B cell (primary cell): ENCODE measurements around the gene GSTT4. TPM values are rescaled to one million over a fixed set of nuclear protein-coding genes. Genes with fewer than 3 reads are reported as not detected.

Experiments
- ATAC-seq: fragments of 200-7000 bp; cut with Tn5 transposase; one replicate; pipeline ENCODE4 v1.10.0; 2021; ENCODE audit warnings: low read depth, mild to moderate bottlenecking, moderate number of reproducible peaks, moderate library complexity
- CTCF ChIA-PET: fragments of 350-600 bp; sonication (Branson Sonifier 250); formaldehyde crosslinking; loops from one replicate; lab custom pipeline; 2021; ENCODE audit warnings: antibody characterized with exemption, inconsistent platforms; lab: Charles Lee
- POLR2A ChIA-PET: fragments of 350-600 bp; sonication (Branson Sonifier 250); formaldehyde crosslinking; loops from one replicate; lab custom pipeline; 2021; ENCODE audit warnings: antibody characterized with exemption; lab: Charles Lee
- DNase-seq: peaks from one replicate; pipeline ENCODE4 v3.0.0; 2013
- H2AFZ ChIP-seq: 2 replicates; pipeline ENCODE4 v1.6.1; 2012; ENCODE audit warnings: mild to moderate bottlenecking, low read depth, low read length; ENCODE audit not compliant: insufficient read depth, poor library complexity, severe bottlenecking
- H3K27ac ChIP-seq, 2 donors: 1 replicate in 1 of 2; 2 replicates in 1 of 2; pipeline ENCODE4 v1.5.1; 2012 to 2013; ENCODE audit warnings: low read length in 2 of 2, mild to moderate bottlenecking in 2 of 2, moderate library complexity in 1 of 2
- H3K27me3 ChIP-seq, 4 experiments: fragments of 200-600 bp in 1 of 4; sonication (generic) in 1 of 4; replicated peaks in 1 of 4; 1 replicate in 2 of 4; 2 replicates in 2 of 4; pipeline versions ENCODE4 v1.6.1 to v1.7.0; 2013 to 2016; ENCODE audit warnings: low read length in 3 of 4, mild to moderate bottlenecking in 2 of 4, mixed read lengths in 1 of 4, moderate library complexity in 1 of 4; ENCODE audit not compliant: insufficient read depth in 4 of 4, control insufficient read depth in 3 of 4; ENCODE audit errors: control extremely low read depth in 1 of 4
- H3K36me3 ChIP-seq, 2 experiments: replicated peaks in 1 of 2; 1 replicate in 1 of 2; 2 replicates in 1 of 2; pipeline versions ENCODE4 v1.6.1 to v1.7.1; 2013; ENCODE audit warnings: low read length in 1 of 2; ENCODE audit not compliant: insufficient read depth in 2 of 2, control insufficient read depth in 1 of 2; ENCODE audit errors: control extremely low read depth in 1 of 2, extremely low read depth in 1 of 2
- H3K4me1 ChIP-seq, 2 donors: fragments of 200-600 bp in 1 of 2; sonication (generic) in 1 of 2; 1 replicate in 1 of 2; 2 replicates in 1 of 2; pipeline versions ENCODE4 v1.5.1 to v1.6.1; 2013 to 2017; ENCODE audit warnings: low read length in 2 of 2; ENCODE audit not compliant: control insufficient read depth in 2 of 2, insufficient read depth in 2 of 2
- H3K4me2 ChIP-seq: replicated peaks from 2 replicates; pipeline ENCODE3; 2012; ENCODE audit warnings: mild to moderate bottlenecking, low read depth, low read length; ENCODE audit not compliant: poor library complexity, severe bottlenecking
- H3K4me3 ChIP-seq, 5 experiments: fragments of 200-600 bp in 1 of 5; sonication (generic) in 1 of 5; 1 replicate in 3 of 5; 2 replicates in 2 of 5; pipeline versions ENCODE4 v1.5.1 to v1.7.0; 2011 to 2016; ENCODE audit warnings: low read length in 4 of 5, mild to moderate bottlenecking in 4 of 5, low read depth in 2 of 5, control low read depth in 1 of 5, moderate library complexity in 1 of 5; ENCODE audit not compliant: insufficient read depth in 1 of 5; ENCODE audit errors: control extremely low read depth in 1 of 5, extremely low read depth in 1 of 5
- H3K79me2 ChIP-seq: fragments of 200-600 bp; sonication (generic); one replicate; pipeline ENCODE4 v1.6.0; 2016; ENCODE audit warnings: low read length; ENCODE audit not compliant: control insufficient read depth, insufficient read depth
- H3K9ac ChIP-seq: fragments of 200-600 bp; sonication (generic); 2 replicates; pipeline ENCODE4 v1.6.1; 2017; ENCODE audit warnings: mild to moderate bottlenecking, low read length, moderate library complexity
- H3K9me3 ChIP-seq, 3 donors: one replicate each; pipeline versions ENCODE4 v1.6.1 to v1.7.1; 2013; ENCODE audit warnings: low read length in 2 of 3; ENCODE audit not compliant: control insufficient read depth in 2 of 3, insufficient read depth in 1 of 3; ENCODE audit errors: control extremely low read depth in 1 of 3
- H4K20me1 ChIP-seq: 2 replicates; pipeline ENCODE4 v1.6.0; 2012; ENCODE audit warnings: mild to moderate bottlenecking, low read length; ENCODE audit not compliant: insufficient read depth, control insufficient read depth, poor library complexity, severe bottlenecking
- H3K27ac Mint-ChIP-seq: one replicate; pipeline ENCODE4 v1.8.0; 2021; ENCODE audit warnings: mixed read lengths
- H3K27me3 Mint-ChIP-seq: one replicate; pipeline ENCODE4 v1.8.0; 2021; ENCODE audit warnings: mixed read lengths
- H3K4me1 Mint-ChIP-seq: one replicate; pipeline ENCODE4 v1.8.0; 2021; ENCODE audit warnings: mixed read lengths
- H3K4me3 Mint-ChIP-seq: one replicate; pipeline ENCODE4 v1.8.0; 2021; ENCODE audit warnings: mixed read lengths
- H3K9me3 Mint-ChIP-seq: one replicate; pipeline ENCODE4 v1.8.0; 2022; ENCODE audit warnings: mixed read lengths; ENCODE audit not compliant: insufficient read depth
- CTCF ChIP-seq: fragments of 200-600 bp; IDR thresholded peaks from one replicate; pipeline ENCODE4 v1.8.0; 2022; ENCODE audit warnings: antibody characterized with exemption, mild to moderate bottlenecking
- EZH2 ChIP-seq: IDR thresholded peaks from 2 replicates; pipeline ENCODE4 v1.6.1; 2012; ENCODE audit warnings: borderline replicate concordance, low read depth, mild to moderate bottlenecking, moderate library complexity, low read length; ENCODE audit not compliant: insufficient read depth, poor library complexity, severe bottlenecking
- WGBS: methylation state at CpG from one replicate; pipeline ENCODE4 v1.1.5; 2013; ENCODE audit warnings: missing lambda C conversion rate; ENCODE audit not compliant: insufficient coverage; 5-methylcytosine and 5-hydroxymethylcytosine counted together
- intact Hi-C: fragments of 100-400 bp; cut with micrococcal nuclease; formaldehyde crosslinking; loops from one replicate; pipeline ENCODE4 v1.10.0; 2022
- polyA plus RNA-seq: library from polyadenylated mRNA; depleted of rRNA; stranded (reverse); fragments of >200 nt; gene quantifications from 2 replicates; pipeline ENCODE4 v1.2.3, GENCODE V29; 2012
- total RNA-seq, 2 donors: library from RNA; stranded (reverse); fragments of 120-200 nt in 1 of 2; gene quantifications; 1 replicate in 1 of 2; 2 replicates in 1 of 2; pipeline versions ENCODE4 v1.2.3 to v1.2.4, GENCODE V29; 2013 to 2022

Gene GSTT4
- total and polyA plus RNA-seq, 2 donors (not counting 1 experiment from before 2014, with no cell fraction given): not detected

GRCh38 chr22:24053481-24054226 lies 48.4 kb upstream of the GSTT4 start:
- DNase-seq (no peak), ATAC-seq (peak; percentile 57)
- Histone ChIP-seq H3K9ac (no peak overlapping the region), H3K4me2 (peak overlapping the region; percentile 44), H3K4me3 (no peak overlapping the region), H2AFZ (no peak overlapping the region), H3K79me2 (no peaks in the 10 kb centered on the region), H3K4me1 (peaks cover 9 to 12% of the 10 kb centered on the region in 2 donors), H3K27ac (peak overlapping the region in 1 of 2 donors; percentile 14), H3K9me3 (no peaks in the 10 kb centered on the region), H4K20me1 (no peaks in the 10 kb centered on the region), H3K36me3 (peaks cover 0 to 66% of the 10 kb centered on the region in 2 experiments), H3K27me3 (no peaks in the 10 kb centered on the region)
- intact Hi-C loops: no loop called here
- Mint-ChIP-seq H3K4me1 (peaks cover 12% of the 10 kb centered on the region), H3K27me3 (no peaks in the 10 kb centered on the region), H3K4me3 (no peak overlapping the region), H3K27ac (peak overlapping the region; percentile 82), H3K9me3 (no peaks in the 10 kb centered on the region)
- POLR2A ChIA-PET: no interaction called here
- no peak for TF ChIP-seq CTCF
- TF ChIP-seq EZH2: no peak
- WGBS: 81% methylated on average over 9 of the region's 10 CpGs
- CTCF ChIA-PET: no interaction called here

GRCh38 chr22:24051568-24051967 lies 46.3 kb upstream of the GSTT4 start:
- no peak overlapping the region for H3K9ac ChIP-seq
- POLR2A ChIA-PET: no interaction called here
- H3K4me3 Mint-ChIP-seq: no peak overlapping the region
- no peak overlapping the region for H3K4me2 ChIP-seq
- H3K9me3 ChIP-seq: no peaks in the 10 kb centered on the region
- H3K27ac Mint-ChIP-seq: no peak overlapping the region
- ATAC-seq (no peak), DNase-seq (no peak)
- peaks cover 0 to 65% of the 10 kb centered on the region in 2 experiments for H3K36me3 ChIP-seq
- H3K4me1 ChIP-seq: peaks cover 9 to 12% of the 10 kb centered on the region in 2 donors
- H2AFZ ChIP-seq: no peak overlapping the region
- CTCF ChIA-PET: no interaction called here
- no peaks in the 10 kb centered on the region for H3K9me3 Mint-ChIP-seq
- no peaks in the 10 kb centered on the region for H3K79me2 ChIP-seq
- H3K27me3 ChIP-seq: no peaks in the 10 kb centered on the region
- H3K4me1 Mint-ChIP-seq: peaks cover 12% of the 10 kb centered on the region
- TF ChIP-seq EZH2 (no peak), CTCF (no peak)
- H3K27me3 Mint-ChIP-seq: no peaks in the 10 kb centered on the region
- no peaks in the 10 kb centered on the region for H4K20me1 ChIP-seq
- no peak overlapping the region for H3K27ac ChIP-seq
- H3K4me3 ChIP-seq: no peak overlapping the region
- intact Hi-C loops: no loop called here
- 80% methylated on average over 1 of the region's 4 CpGs for WGBS
